Neural progenitor cell (in vitro differentiated cells): ENCODE data around the gene RPAP3.

Experiments
- CTCF ChIP-seq: fragments of 200-600 bp; sonication (generic); IDR thresholded peaks from 2 replicates; pipeline ENCODE4 v1.5.1; 2017; ENCODE audit warnings: antibody characterized with exemption, mild to moderate bottlenecking
- EZH2 ChIP-seq: fragments of 200-600 bp; sonication (generic); IDR thresholded peaks from 2 replicates; pipeline ENCODE4 v1.6.1; 2017; ENCODE audit warnings: antibody characterized with exemption, mild to moderate bottlenecking, moderate library complexity
- EZH2phosphoT487 ChIP-seq: fragments of 200-600 bp; sonication (generic); IDR thresholded peaks from 2 replicates; pipeline ENCODE4 v1.6.1; 2017; ENCODE audit warnings: antibody characterized with exemption

GRCh38 chr12:47736216-47736615, 30.4 kb upstream of the RPAP3 start:
- TF ChIP-seq CTCF, result no peak
- no peak for TF ChIP-seq EZH2
- TF ChIP-seq EZH2phosphoT487, result no peak
